NT2/D1 (cell line): Measurements from ENCODE around the gene MGLL.

Experiments
- SUZ12 ChIP-seq: IDR thresholded peaks from 2 replicates; pipeline ENCODE4 v1.6.1; 2011; ENCODE audit not compliant: insufficient read length, insufficient read depth; ENCODE audit errors: extremely low read depth
- ZNF274 ChIP-seq: IDR thresholded peaks from 2 replicates; pipeline ENCODE4 v1.6.1; 2011; ENCODE audit warnings: mild to moderate bottlenecking, low read depth, low read length

- TF ChIP-seq ZNF274 (no peak), SUZ12 (no peak)
These were observed 155.1 kb downstream of the MGLL start for GRCh38 chr3:127667119-127667681.
